ENCODE results near the gene ZDHHC17.
"Not testable (repeated sequence)": the region's sequence is repeated elsewhere in the genome, so short reads cannot be mapped to it uniquely, and the experiment has no call there.

The ZDHHC17 gene

DNA sequence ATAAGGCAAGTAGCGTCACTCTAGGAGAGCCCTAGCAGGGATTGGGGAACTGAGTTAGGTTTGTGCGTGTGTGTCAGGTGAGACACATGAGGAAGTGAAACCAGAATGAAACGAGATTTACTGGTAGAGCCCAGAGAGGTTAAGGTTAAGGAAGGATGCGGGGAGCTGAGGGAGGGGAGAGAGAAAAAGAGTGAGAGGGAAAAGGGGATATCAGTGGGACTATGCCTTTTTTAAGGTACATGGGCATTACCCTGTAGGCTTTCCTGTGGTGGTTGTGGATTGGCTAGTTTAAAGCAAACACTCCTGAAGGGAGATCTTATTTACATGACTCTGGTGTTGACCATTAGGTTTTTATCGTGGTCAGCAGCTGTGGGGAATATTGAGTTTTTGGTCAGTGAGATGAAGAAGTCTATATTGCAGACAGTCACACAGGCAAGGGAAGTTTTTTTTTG is 13.9 kb downstream of the ZDHHC17 start:
- DNase-seq: no peak

DNA sequence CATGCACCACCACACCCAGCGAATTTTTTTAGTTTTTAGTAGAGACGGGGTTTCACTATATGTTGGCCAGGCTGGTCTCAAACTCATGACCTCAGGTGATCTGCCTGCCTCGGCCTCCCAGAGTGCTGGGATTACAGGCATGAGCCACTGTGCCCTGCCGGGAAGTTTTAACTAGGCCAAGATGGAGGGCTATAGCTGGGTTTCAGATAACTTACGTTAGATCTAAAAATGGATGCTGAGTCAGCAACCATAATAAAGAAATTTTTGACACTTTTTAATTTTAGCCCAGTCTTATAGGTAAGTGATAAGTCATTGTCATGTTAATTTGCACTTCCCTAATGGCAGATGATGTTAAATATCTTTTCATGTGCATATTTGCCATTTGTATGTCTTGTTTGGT is 14.4 kb downstream of the ZDHHC17 start:
- no peak for DNase-seq

DNA sequence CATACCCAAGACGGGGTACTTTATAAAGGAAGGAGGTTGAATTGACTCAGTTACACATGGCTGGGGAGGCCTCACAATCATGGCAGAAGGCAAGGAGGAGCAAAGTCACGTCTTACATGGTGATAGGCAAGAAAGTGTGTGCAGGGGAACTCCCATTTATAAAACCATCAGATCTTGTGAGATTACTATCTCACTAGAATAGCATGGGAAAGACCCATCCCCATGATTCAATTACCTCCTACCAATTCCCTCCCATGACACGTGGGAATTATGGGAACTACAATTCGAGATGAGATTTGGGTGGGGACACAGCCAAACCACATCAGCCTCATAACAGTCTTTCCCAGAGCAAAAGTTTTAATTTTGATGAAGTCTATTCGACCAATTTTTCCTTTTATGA is 15.4 kb downstream of the ZDHHC17 start:
- DNase-seq: not testable (repeated sequence)

DNA sequence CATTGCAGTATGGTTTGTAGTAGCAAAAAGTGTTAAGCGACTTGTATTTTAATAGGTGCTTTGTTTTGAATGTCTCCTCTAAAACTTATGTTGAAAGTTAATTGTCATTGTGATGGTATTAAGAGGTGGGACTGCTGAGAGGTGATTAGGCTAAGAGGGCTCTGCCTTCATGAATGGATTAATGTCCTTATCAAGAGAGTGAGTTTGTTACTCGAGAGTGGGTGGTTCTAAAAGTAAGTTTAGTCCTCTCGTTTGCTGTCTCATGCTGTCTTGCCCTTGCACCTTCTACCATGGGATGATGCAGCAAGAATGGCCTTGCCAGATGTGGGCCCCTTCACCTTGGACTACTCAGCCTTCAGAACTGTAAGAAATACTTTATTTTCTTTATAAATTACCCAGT is 17.4 kb downstream of the ZDHHC17 start:
- DNase-seq: no peak

DNA sequence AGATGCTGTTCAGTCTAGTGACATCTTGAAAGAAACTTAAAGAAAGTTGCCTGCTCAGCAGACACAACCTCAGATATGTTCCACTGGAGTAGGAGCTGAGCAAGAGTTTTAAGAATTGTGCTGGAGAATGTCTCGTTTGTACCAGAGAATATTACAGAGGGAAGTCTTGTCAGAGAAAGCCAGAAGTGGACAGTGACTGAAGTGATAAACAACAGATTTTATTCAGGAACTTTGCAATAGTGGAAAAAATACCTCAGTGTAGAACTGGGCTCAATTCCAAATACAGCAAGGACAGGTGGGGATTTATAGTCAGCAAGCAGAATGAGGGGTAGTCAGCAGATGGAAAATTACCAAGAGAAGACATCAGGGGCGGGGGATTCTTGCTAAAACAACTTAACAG is 18.6 kb downstream of the ZDHHC17 start:
- DNase-seq: no peak

DNA sequence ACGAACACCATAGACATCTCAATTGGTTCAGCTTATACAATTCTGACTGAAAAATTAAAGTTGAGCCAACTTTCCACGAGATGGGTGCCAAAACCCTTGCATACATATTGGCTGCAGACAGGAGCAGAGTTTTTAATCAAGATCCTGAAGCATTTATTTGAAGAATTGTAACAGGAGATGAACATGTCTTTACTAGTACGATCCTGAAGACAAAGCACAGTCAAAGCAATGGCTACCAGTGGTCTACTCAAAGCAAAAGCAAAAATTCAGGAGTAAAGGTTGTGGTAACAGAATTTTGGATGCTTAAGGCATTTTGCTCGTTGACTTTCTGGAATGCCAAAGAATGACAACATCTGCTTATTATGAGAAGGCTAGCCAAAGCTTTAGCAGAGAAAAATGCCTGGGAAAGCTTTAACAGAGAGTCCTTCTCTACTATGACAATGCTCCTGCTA is 20.7 kb downstream of the ZDHHC17 start:
- DNase-seq: no peak

DNA sequence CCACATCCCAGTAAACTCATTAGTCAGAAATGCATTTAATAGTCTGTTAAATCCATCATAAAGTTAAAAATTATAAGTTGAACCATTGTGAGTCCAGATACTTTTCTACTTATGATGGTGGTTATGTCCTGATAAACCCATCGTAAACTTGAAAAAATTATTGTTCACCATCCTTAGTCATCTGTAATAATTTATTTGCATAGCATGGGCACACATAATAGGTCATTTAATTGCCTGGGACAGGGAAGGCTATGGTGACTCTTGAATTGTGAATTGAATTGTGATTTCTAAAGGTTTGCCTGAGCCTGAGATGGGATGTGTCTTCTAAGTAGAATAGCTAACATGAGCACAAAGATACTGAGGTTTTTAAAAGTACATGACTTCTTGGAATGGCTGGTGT is 21.5 kb downstream of the ZDHHC17 start:
- no peak for DNase-seq

DNA sequence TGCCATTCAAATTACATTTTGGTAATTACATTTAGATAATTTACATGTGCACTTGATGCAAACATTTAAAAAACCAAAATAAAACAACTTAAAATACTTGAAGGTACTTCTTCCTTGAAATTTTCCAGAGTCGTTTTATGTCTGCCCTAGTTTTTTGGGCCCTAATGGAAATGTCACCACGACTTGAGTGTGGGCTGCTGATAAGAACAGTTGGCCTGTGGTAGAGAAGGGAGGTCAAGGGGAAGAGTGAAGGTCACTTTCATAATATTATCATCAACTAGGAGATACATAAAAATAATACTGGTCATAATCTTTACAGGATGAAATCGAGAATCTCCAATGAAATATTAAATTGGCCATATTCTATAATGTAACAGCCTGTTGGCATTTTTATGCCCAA is 23.1 kb downstream of the ZDHHC17 start:
- DNase-seq: no peak

DNA sequence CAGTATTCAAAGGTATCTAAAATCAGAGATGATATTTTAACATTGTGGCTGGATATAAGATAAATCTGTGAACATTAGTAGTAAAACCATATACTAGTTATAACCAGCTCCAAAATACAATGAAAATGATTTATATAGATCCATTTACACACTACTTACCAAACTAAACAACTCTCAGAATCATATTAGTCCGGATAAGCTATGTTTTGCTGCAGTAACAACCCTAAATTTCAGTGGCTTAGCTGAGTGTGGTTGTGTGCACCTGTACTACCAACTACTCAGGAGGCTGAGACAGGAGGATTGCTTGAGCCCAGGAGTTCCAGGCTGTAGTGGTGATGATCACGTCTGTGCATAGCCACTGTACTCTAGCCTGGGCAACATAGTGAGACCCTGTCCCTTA is 23.8 kb downstream of the ZDHHC17 start:
- DNase-seq: no peak

DNA sequence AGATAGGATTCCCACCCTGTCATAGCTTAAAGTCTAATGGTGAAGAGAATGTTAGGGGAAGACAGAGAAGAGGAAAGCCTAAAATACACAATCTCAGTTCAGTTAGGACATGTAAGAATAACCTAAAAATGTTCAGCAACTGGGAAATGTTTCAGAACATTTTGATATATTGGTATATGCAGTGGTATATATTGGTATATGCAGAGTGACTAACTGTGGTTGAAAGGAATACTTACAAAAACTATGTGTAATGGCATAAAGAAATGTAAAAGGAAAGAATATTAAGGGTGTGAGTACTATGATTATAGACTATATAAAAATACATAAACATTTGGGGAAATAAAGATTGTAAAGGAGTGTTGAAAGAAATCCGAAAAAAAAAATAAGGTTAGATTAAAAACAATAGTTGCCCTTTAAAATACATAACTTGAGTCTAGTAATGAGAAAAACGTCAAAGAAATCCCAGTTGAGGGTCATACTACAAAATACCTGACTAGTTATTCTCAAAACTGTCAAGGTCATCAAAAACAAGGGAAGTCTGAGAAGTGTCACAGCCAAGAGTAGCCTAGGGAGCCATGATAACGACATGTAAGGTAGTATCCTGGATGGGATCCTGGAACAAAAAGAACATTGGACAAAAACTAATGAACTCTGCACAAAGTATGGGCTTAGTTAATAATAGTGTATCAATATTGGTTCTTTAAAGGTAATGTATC is 25.6 kb downstream of the ZDHHC17 start:
- no peak for DNase-seq

DNA sequence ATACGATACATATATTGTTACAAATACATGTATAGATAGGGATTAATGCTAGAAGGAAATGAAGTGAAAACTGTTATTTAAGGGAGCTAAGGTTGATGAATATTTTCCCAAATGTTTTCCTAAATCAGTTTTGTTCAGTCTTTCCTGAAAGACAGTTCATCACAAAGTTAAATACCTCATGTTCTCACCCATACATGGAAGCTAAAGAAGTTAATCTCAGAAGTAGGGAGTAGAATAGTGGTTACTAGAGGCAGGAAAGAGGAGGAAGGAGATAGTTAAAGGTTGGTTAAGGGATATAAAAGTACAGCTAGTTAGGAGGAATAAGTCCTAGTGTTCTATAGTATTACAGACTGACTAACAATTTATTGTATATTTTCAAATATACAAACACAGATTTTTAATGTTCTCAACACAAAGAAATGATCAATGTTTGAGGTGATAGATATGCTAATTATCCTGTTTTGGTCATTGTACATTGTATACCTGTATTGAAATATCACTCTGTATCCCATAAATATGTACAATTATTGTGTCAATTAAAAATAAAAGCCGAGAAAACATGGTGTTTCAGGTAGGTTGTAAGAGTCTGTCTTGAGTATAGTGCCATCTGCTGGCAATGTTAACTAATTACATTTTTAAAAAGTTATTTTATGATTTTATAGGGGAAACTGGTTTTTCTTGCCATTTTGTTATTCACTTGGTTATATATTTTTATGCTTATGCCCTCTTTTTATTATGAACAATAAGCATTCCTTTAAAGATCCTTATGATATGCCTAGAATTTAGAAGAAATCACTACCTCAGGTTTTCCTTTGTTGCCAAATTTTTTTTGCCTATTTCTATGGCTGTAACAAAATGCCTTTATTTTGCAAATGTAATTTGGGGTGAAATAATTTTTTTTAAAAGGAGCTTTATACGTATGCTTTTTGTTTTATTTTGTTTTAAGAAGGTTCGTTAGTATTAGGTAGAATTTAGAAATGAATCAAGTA is 26.9 kb downstream of the ZDHHC17 start:
- DNase-seq: no peak

DNA sequence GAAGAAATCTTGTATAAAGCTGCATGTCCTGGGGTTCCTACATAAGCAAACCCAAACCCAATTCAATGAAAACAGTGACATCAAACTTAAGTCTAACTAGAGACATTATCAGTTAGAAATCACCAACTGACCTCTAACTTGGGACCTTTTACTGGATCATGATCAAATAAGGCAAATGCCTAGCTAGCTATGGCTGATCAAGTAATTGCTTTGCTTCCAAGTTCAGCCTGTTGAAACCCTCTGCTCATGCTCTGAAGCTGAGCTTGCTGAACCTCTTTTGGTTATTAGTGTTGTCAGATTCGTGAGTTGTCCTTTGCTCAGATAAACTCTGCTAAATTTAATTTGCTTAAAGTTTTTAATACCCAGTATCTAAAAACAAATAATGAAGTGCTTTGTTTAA is 28.9 kb downstream of the ZDHHC17 start:
- no peak for DNase-seq

DNA sequence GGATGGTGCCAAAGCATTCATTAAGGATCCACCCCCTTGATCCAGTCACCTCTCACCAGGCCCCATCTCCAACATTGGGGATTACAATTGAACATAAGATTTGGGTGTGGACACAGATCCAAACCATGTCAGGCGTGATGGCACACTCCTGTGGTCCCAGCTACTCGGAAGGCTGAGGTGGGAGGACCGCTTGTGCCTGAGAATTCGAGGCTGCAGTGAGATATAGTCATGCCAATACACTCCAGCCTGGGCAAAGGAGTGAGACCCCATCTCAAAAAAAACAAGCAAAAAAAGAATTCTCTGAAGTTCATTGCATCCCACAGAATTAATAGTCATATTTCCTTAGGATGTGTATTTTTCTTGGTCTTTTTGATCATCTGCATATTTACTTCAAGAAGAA is 34.9 kb downstream of the ZDHHC17 start:
- DNase-seq: no peak

DNA sequence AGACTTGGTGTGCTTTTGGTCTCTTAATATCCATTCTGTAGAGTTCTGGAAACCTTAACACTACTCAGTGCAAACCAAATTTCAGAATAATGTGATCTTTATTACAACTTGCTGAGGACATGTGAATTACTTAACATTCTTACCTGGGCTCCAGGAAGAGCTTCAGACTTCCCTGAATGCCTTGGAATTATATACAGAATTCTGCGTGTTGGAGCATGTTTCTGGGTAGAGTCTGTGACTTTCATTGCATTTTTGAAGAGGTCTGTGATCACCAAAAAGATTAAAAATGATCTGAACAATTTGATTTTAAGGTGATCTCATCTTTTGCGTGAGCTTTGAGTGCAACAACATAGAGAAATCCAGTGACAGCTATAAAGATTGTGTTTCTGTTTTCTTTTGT is 35.4 kb downstream of the ZDHHC17 start:
- DNase-seq: no peak

DNA sequence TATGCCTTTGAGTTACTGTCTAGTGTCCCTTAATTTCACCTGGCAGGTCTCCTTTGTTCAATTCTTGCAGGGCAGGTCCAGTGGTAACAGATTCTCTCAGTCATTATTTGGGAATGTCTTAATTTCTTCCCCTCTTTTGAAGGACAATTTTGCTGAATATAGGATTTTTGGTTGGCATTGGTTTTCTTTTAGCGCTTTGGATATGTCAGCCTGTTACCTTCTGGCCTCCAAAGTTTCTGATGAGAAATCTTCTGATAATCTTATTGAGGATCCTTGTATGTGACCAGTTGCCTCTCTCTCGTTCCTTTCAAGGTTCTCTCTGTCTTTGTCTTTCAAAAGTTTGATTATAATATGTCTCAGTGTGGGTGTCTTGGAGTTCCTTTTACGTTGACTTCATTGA is 38.1 kb downstream of the ZDHHC17 start:
- DNase-seq: no peak

DNA sequence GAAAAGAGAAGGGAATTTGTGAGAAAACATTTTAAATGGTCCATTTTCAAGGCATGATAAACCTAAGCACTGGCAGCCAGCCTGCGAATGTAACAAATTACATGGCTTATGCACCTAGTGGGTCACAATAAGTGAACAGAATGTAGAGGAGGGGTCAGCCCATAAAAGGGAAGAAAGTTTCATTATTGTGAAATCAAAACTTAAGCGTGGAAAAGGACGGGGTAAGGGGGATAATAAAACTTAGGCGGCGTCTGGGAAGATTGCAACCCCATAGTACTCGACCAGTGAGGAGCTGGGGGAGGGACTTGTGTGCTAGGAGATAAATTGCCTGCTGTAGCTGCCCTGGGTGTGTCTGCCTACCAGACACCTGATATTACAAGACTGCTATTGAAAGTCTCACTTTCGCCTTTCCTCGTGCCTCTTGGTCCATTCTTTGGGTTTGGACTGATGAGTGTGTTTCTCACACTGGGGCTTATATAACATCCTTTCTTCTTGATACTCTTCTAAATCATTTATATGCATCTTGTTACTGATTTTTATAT is 40.6 kb downstream of the ZDHHC17 start:
- DNase-seq: no peak

DNA sequence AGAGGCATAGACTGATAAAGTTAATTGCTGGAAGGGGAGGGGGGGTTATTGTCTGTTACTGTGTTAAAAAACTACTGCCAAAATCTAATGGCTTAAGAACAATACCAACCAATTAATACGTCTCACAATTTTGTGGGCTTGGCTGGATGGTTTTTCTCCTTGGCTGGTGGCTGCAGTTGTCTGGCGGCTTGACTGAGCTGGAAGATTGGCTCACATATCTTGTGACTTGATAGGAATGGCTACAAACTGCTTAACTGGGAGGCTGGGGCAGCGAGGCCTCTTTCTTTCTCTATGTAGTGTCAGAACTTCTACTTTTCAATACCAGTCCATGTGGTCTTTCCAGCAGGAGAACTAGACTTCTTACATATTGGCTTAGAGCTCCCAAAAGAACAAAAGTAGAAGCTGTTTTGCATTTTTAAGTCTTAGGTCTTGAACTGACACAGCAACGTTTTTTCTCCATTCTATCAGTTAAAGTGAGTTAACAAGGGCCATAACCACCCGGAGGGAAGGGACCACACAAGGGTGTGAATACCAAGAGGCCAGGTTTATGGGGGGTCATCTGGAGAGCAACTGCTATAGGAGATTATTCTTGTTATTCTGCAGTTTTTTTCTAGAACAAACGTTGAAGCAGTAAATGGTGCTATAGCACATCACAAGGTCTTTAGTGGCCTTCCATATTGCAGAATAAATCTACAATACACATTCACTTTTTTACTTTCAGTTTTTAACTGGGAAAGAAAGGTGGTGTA is 46.9 kb downstream of the ZDHHC17 start:
- no peak for DNase-seq

DNA sequence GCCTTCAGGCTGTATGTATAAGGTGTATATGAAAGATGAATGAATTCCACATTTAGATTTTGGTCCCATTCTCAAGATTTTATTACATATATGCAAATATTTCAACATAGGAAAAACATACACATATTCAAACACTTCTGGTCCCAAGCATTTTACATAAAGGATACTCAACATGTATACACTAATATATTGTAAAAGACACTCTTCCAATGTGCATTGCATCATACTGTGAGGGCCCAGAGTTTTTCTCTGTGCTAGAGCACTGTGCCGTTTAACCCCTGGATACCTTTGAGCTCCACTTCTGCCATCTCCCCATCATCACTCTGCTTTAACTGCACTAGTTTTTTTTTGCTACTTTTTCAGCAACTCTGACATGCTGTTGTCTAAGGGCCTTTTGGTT is 48.1 kb downstream of the ZDHHC17 start:
- no peak for DNase-seq

DNA sequence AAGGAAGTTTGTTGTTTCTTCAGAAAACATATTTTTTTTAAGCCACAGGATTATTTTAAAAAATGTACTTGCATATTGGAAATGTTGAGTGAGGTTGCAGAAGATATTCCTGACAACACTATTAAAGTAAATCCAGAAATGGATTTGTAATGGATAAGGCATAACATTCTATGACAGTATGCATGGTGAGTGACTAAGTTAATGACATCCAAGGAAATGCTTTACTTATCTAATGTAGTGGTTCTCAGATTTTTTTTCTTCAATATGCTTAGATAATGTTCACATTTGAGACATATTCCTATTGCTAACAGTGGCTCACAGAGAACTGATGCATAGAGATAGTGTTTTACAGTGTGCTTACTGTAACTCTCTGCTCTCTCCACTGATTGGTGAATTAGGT is 49.4 kb downstream of the ZDHHC17 start:
- no peak for DNase-seq

DNA sequence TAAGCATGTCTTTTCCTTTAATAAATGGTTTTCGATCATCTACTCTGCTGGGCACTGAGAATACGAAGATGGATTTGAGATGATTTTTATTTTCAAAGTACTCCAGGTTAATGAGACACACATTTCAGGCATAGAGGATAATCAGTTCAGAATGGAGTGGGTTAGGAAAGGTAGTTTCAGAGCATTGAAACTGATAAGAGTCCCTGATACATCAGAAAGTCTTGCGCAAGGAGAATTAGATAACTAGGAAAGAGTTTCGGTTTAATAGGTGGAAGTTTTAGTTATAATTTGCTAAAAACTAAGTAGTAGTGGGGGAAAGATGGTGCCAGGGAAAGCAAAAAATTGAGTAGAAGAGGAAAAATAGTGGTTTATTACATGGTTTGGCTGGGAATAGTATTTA is 50.1 kb downstream of the ZDHHC17 start:
- DNase-seq: no peak

DNA sequence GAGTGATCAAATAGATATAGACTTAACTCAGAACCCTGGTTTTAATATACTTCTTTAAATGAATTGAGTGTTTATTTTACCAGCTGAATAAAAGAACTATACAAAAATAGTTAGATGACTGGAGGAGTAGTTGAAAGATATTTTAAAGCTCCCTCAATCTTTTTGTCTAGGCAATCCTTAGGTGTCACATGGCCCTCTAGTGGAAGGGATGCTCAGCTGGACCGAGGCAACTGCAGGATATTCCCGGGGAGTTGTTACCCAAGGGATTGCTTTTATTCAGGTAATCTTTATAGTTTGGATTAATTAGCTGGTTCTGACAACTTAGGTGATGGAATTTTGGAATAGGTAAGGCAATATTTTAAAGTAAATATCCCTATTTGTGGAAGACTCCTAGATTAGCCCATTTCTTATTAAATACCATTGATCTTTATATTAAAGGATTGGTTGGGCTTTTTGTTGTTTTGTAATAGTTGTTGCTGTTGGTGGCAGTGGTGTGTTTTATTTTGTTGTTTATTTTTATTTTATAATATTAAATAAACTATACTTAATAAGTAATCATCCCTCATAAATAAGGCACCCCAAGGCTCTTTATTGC is 57.1 kb downstream of the ZDHHC17 start:
- no peak for DNase-seq

DNA sequence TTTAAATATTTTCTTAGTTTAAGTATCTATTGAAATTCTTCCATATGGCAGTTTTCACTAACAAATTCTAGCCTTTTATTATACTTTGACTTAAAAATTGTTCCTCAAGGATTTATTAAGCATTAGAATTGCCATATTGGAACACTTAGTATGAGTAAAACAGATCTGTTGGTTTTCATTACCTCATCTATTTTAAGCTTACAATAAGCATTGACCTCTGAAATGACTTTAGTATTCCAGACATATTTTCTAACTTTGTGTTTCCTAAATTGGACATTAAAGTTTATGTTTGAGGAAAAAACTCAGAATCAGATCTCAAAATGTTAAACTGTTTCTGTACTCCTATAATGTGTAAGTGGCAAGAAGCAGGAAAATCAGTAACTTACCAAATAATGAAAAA is 66.5 kb downstream of the ZDHHC17 start:
- no peak for DNase-seq

DNA sequence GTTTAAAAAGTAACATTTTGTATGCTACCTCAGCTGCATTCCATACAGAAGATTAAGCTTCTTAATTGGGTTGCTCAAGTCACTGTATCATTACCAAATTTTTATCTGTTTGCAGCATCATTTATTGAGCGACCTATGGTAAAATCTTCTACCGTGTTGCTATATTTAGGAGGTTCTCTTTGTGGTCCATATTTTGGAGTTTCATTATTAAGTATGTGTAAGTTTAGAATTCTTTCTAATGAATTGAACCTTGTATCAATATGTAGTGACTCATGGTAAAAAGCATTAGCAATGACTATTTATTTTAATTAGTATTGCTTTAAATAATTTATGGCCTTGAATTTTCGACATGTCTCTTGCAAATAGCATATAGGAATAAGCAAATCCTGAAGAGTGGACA is 72.7 kb downstream of the ZDHHC17 start:
- DNase-seq: no peak

All from stimulated activated CD4-positive, alpha-beta T cell treated with anti-CD3 and anti-CD28 coated beads, Interleukin-4, amount 100 ng/mL, for 24 hours (primary cell).